DND-41 (cell line): Measurements from ENCODE around the gene ZNF560.
A peak's percentile ranks its signal among the peaks of the same experiment; 100 is the strongest.

Experiments
- ATAC-seq: fragments of 200-7000 bp; cut with Tn5 transposase; 3 replicates; pipeline ENCODE4 v1.9.1; 2021; ENCODE audit warnings: low read depth; ENCODE audit not compliant: insufficient read depth
- DNase-seq: peaks from one replicate; pipeline ENCODE4 v3.0.0-alpha.2; 2020
- H2AFZ ChIP-seq: 2 replicates; pipeline ENCODE4 v1.6.0; 2012; ENCODE audit warnings: low read depth, low read length
- H3K27ac ChIP-seq: 2 replicates; pipeline ENCODE4 v1.5.1; 2012; ENCODE audit warnings: low read length, inconsistent platforms
- H3K27me3 ChIP-seq: fragments of 200-600 bp; sonication (generic); 2 replicates; pipeline ENCODE4 v1.6.0; 2012; ENCODE audit warnings: low read length, mild to moderate bottlenecking, inconsistent platforms; ENCODE audit not compliant: insufficient read depth, poor library complexity
- H3K36me3 ChIP-seq: 2 replicates; pipeline ENCODE4 v1.5.1; 2012; ENCODE audit warnings: low read length, inconsistent platforms; ENCODE audit not compliant: insufficient read depth
- H3K4me1 ChIP-seq: 2 replicates; pipeline ENCODE4 v1.5.1; 2012; ENCODE audit warnings: mild to moderate bottlenecking, low read length; ENCODE audit not compliant: insufficient read depth
- H3K4me2 ChIP-seq: 2 replicates; pipeline ENCODE4 v1.6.0; 2012; ENCODE audit warnings: mild to moderate bottlenecking, moderate library complexity, low read length, inconsistent platforms; ENCODE audit not compliant: insufficient read depth
- H3K4me3 ChIP-seq, 2 experiments: fragments of 200-600 bp in 1 of 2; shearing (Covaris generic) in 1 of 2; 2 replicates each; pipeline ENCODE4 v1.5.1; 2012 to 2016; ENCODE audit warnings: inconsistent platforms in 2 of 2, low read length in 2 of 2, mild to moderate bottlenecking in 2 of 2, low read depth in 1 of 2, moderate library complexity in 1 of 2
- H3K79me2 ChIP-seq: 2 replicates; pipeline ENCODE4 v1.6.0; 2012; ENCODE audit warnings: low read length, inconsistent platforms; ENCODE audit not compliant: insufficient read depth
- H3K9ac ChIP-seq: 2 replicates; pipeline ENCODE4 v1.6.0; 2012; ENCODE audit warnings: low read depth, mild to moderate bottlenecking, inconsistent platforms, low read length, moderate library complexity
- H3K9me3 ChIP-seq: 2 replicates; pipeline ENCODE4 v1.5.1; 2012; ENCODE audit warnings: low read length, moderate library complexity, mild to moderate bottlenecking, inconsistent platforms; ENCODE audit not compliant: insufficient read depth, severe bottlenecking
- H4K20me1 ChIP-seq: 2 replicates; pipeline ENCODE4 v1.6.0; 2012; ENCODE audit warnings: low read length; ENCODE audit not compliant: insufficient read depth
- EZH2 ChIP-seq: IDR thresholded peaks from 3 replicates; pipeline ENCODE4 v1.6.1; 2012; ENCODE audit warnings: borderline replicate concordance, low read depth, mild to moderate bottlenecking, moderate library complexity, low read length, inconsistent platforms; ENCODE audit not compliant: severe bottlenecking
- TF ChIP-seq, protein P1 (sequence below): IDR thresholded peaks from 2 replicates; pipeline ENCODE4 v1.5.1; 2012; ENCODE audit warnings: borderline replicate concordance, low read length, moderate library complexity, mild to moderate bottlenecking; ENCODE audit not compliant: poor library complexity, severe bottlenecking; ENCODE audit errors: extremely low read depth

The ZNF560 gene

DNA sequence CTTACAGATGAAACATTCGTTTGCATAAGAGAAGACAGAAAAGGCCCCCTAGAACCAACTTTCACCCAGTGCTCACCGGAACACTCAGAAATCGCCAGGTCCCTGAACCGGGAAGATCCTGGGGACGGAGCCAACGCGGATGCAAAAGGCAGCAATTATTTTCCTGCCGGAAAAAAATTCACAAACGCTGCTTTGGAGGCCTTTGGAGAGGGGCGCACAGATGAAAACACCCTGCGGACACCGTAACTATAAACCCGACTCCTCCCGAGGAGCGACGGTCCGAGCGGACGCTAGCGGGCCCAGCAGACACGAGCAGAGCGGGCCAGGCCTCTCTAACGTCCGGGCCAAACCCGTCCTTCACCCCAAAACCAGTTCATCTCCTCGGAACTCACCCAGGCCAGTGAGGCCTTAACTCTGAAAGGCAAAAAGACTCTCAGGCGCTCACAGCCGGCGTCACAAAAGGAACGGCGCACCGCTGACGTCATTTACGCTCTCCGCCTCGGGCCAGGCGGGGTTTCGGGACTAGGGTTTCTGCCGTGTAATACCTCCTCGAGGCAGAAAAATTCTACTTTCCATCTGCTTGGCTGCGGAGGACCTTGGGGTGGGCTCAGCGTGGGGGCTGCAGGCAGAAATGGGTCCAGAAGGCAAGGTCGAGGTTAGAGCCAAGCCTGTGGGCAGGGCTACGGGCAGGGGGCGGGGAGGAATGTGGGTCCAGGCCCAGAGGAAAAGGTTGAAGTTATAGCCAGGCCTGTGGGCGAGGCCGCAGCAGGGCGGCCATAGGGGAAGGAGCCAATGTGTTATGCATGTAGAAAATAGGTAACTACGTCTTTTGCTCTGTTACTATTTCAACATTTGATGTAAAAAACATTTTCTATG is 40.0 kb upstream of the ZNF560 start, which contains the start of gene ZNF426:
TSS of gene ZNF426 (minus strand) at position 463 of the 876 bp plus-strand sequence. CDS start 2,413 bp downstream, outside the sequence.
- TF ChIP-seq, protein P1, sequence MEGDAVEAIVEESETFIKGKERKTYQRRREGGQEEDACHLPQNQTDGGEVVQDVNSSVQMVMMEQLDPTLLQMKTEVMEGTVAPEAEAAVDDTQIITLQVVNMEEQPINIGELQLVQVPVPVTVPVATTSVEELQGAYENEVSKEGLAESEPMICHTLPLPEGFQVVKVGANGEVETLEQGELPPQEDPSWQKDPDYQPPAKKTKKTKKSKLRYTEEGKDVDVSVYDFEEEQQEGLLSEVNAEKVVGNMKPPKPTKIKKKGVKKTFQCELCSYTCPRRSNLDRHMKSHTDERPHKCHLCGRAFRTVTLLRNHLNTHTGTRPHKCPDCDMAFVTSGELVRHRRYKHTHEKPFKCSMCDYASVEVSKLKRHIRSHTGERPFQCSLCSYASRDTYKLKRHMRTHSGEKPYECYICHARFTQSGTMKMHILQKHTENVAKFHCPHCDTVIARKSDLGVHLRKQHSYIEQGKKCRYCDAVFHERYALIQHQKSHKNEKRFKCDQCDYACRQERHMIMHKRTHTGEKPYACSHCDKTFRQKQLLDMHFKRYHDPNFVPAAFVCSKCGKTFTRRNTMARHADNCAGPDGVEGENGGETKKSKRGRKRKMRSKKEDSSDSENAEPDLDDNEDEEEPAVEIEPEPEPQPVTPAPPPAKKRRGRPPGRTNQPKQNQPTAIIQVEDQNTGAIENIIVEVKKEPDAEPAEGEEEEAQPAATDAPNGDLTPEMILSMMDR = no peak
- no peak for TF ChIP-seq EZH2
- H3K4me3 ChIP-seq = peak within 1 kb of the TSS; percentile 95 to 98
- H3K27me3 ChIP-seq = no peaks in the 10 kb centered on the region
- H3K79me2 ChIP-seq = peaks cover 38% of the 10 kb centered on the region
- peak within 1 kb of the TSS; percentile 96 for H3K9ac ChIP-seq
- peaks cover 33% of the 10 kb centered on the region for H3K36me3 ChIP-seq
- peak within 1 kb of the TSS; percentile 78 for H3K4me2 ChIP-seq
- peak; percentile 89 for DNase-seq
- peak within 1 kb of the TSS; percentile 97 for H3K27ac ChIP-seq
- no peaks in the 10 kb centered on the region for H4K20me1 ChIP-seq
- peak within 1 kb of the TSS; percentile 99 for H2AFZ ChIP-seq
- peak; percentile 95 for ATAC-seq
- peaks cover 7% of the 10 kb centered on the region for H3K9me3 ChIP-seq
- peaks cover 26% of the 10 kb centered on the region for H3K4me1 ChIP-seq

DNA sequence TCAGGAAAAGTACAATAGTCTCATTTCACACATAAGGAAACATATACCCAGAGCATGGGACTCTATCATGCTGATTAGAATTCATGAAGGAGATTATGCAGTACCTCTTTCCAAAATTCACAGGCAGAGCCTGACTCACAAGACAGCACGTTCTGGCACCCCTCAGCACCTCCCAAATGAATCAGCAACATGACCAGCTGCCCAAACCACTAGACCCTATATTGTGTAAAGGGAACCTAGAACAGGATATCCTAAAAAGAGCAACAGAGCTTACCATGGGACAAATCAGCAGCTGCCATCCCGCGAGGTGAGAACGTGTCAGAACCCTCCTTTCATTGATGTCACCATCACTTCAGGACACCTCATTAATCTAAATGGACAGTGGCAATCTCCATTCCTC is 37.5 kb upstream of the ZNF560 start:
- H3K4me3 ChIP-seq = 0 out of 4 replicates have a peak overlapping the region, but pooled peaks of 1 of the 2 experiments have one; percentile 12
- DNase-seq (no peak), ATAC-seq (no peak)
- no peaks in the 10 kb centered on the region for H3K27me3 ChIP-seq
- H2AFZ ChIP-seq = no peak overlapping the region
- peaks cover 58% of the 10 kb centered on the region for H3K36me3 ChIP-seq
- 0 out of 2 replicates have a peak overlapping the region, but pooled peaks have one; percentile 78 for H3K4me2 ChIP-seq
- no peak for TF ChIP-seq EZH2
- TF ChIP-seq, protein P1 = no peak
- no peak overlapping the region for H3K27ac ChIP-seq
- peaks cover 25% of the 10 kb centered on the region for H3K9me3 ChIP-seq
- no peak overlapping the region for H3K9ac ChIP-seq
- H3K4me1 ChIP-seq = peaks cover 26% of the 10 kb centered on the region
- H3K79me2 ChIP-seq = peaks cover 38% of the 10 kb centered on the region
- no peaks in the 10 kb centered on the region for H4K20me1 ChIP-seq

DNA sequence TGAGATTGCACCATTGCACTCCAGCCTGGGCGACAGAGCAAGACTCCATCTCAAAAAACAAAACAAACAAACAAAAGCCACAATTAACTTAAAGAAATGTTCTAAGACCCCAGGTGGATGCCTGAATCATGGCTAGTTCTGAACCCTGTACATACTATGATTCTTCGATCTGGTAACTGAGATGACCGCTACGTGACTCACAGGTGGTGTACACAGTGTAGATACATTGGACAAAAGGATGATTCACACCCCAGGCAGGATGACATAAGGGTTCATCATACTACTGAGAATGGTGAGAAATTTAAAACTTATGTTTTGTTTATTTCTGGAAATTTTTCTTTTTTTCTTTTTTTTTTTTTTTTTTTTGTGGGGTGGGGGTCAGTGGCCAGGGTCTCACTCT is 33.5 kb upstream of the ZNF560 start:
- no peak overlapping the region for H3K4me2 ChIP-seq
- no peak overlapping the region for H3K4me3 ChIP-seq
- ATAC-seq = no peak
- DNase-seq = no peak
- H3K9me3 ChIP-seq = peaks cover 52% of the 10 kb centered on the region
- peaks cover 12% of the 10 kb centered on the region for H3K79me2 ChIP-seq
- H3K4me1 ChIP-seq = peaks cover 5% of the 10 kb centered on the region
- H3K9ac ChIP-seq = no peak overlapping the region
- H2AFZ ChIP-seq = no peak overlapping the region
- H4K20me1 ChIP-seq = no peaks in the 10 kb centered on the region
- no peak overlapping the region for H3K27ac ChIP-seq
- peaks cover 96% of the 10 kb centered on the region for H3K36me3 ChIP-seq
- TF ChIP-seq, protein P1 = no peak
- H3K27me3 ChIP-seq = no peaks in the 10 kb centered on the region
